ENCODE results near the gene MSLN. TPM values are rescaled to one million over a fixed set of nuclear protein-coding genes. Genes with fewer than 3 reads are reported as not detected.
A peak's percentile ranks its signal among the peaks of the same experiment; 100 is the strongest.

MSLN gene
- total and polyA plus RNA-seq, 2 of the 13 experiments (the other 11 are each of a cell fraction or from before 2014, with no cell fraction given), result 2.0 to 2.3 TPM

- TF ChIP-seq, protein P1, sequence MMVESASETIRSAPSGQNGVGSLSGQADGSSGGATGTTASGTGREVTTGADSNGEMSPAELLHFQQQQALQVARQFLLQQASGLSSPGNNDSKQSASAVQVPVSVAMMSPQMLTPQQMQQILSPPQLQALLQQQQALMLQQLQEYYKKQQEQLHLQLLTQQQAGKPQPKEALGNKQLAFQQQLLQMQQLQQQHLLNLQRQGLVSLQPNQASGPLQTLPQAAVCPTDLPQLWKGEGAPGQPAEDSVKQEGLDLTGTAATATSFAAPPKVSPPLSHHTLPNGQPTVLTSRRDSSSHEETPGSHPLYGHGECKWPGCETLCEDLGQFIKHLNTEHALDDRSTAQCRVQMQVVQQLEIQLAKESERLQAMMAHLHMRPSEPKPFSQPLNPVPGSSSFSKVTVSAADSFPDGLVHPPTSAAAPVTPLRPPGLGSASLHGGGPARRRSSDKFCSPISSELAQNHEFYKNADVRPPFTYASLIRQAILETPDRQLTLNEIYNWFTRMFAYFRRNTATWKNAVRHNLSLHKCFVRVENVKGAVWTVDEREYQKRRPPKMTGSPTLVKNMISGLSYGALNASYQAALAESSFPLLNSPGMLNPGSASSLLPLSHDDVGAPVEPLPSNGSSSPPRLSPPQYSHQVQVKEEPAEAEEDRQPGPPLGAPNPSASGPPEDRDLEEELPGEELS (CRISPR knock-in tag; IDR thresholded peaks at IDR 0.05), result no peak
- TF ChIP-seq, protein P2, sequence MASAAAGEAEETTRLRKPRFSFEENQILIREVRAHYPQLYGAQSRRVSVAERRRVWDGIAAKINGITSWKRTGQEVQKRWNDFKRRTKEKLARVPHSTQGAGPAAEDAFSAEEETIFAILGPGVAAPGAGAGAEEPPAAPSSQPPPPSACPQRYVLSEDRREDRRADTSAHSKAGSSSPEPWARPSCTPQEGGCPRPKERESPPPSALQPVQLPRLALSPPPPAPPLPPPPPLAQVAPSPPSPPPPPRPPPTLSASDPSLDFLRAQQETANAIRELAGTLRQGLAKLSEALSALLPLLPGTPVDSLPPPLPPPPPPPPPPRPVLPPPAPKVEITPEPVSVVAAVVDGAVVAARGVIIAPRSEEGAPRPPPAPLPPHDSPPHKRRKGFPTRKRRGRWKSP (CRISPR knock-in tag; IDR thresholded peaks at IDR 0.05), result no peak
- TF ChIP-seq NR2F1 (CRISPR knock-in tag; IDR thresholded peaks at IDR 0.05) (no peak), NFKBIZ (CRISPR knock-in tag; IDR thresholded peaks at IDR 0.05) (no peak), ZNF775 (CRISPR knock-in tag; IDR thresholded peaks at IDR 0.05; ENCODE audit: borderline replicate concordance) (no peak), HOXA5 (CRISPR knock-in tag; IDR thresholded peaks at IDR 0.05) (no peak), ELF3 (CRISPR knock-in tag; IDR thresholded peaks at IDR 0.05) (no peak), MTA1 (CRISPR knock-in tag; IDR thresholded peaks at IDR 0.05; ENCODE audit: borderline replicate concordance) (peak; percentile 55; the same call in 1 of the 2 replicates), ZNF546 (CRISPR knock-in tag; conservative IDR thresholded peaks at IDR 0.05) (no peak), SYNCRIP (IDR thresholded peaks at IDR 0.05; ENCODE audit: insufficient read depth, low read depth, low read length) (no peak), ELF1 (CRISPR knock-in tag; IDR thresholded peaks at IDR 0.05) (no peak), ZNF496 (CRISPR knock-in tag; IDR thresholded peaks at IDR 0.05; ENCODE audit: insufficient replicate concordance) (no peak), TCF7 (IDR thresholded peaks at IDR 0.05; ENCODE audit: low read depth) (no peak), ZFP36 (IDR thresholded peaks at IDR 0.05; ENCODE audit: borderline replicate concordance, low read depth, low read length, partially characterized antibody) (no peak), JARID2 (CRISPR knock-in tag; IDR thresholded peaks at IDR 0.05; ENCODE audit: insufficient replicate concordance) (no peak), ZNF383 (CRISPR knock-in tag; IDR thresholded peaks at IDR 0.05; ENCODE audit: borderline replicate concordance) (no peak), NFE2L1 (CRISPR knock-in tag; IDR thresholded peaks at IDR 0.05; ENCODE audit: borderline replicate concordance) (no peak), ZNF430 (CRISPR knock-in tag; IDR thresholded peaks at IDR 0.05) (no peak), FOXC1 (CRISPR knock-in tag; IDR thresholded peaks at IDR 0.05; ENCODE audit: borderline replicate concordance) (no peak)
- TF ChIP-seq, protein P3, sequence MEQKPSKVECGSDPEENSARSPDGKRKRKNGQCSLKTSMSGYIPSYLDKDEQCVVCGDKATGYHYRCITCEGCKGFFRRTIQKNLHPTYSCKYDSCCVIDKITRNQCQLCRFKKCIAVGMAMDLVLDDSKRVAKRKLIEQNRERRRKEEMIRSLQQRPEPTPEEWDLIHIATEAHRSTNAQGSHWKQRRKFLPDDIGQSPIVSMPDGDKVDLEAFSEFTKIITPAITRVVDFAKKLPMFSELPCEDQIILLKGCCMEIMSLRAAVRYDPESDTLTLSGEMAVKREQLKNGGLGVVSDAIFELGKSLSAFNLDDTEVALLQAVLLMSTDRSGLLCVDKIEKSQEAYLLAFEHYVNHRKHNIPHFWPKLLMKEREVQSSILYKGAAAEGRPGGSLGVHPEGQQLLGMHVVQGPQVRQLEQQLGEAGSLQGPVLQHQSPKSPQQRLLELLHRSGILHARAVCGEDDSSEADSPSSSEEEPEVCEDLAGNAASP (CRISPR knock-in tag; IDR thresholded peaks at IDR 0.05; ENCODE audit: borderline replicate concordance), result 0 out of 2 replicates have a peak, but pooled peaks have one; percentile 17
- TF ChIP-seq, protein P4, sequence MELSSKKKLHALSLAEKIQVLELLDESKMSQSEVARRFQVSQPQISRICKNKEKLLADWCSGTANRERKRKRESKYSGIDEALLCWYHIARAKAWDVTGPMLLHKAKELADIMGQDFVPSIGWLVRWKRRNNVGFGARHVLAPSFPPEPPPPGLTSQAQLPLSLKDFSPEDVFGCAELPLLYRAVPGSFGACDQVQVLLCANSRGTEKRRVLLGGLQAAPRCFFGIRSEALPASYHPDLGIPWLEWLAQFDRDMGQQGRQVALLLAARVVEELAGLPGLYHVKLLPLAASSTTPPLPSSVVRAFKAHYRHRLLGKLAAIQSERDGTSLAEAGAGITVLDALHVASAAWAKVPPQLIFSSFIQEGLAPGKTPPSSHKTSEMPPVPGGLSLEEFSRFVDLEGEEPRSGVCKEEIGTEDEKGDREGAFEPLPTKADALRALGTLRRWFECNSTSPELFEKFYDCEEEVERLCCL (CRISPR knock-in tag; IDR thresholded peaks at IDR 0.05; ENCODE audit: borderline replicate concordance), result no peak
These were observed 28.0 kb downstream of the MSLN start, which contains the start of gene CHTF18 (continued) for GRCh38 chr16:788399-789126.

Measured in HepG2 (cell line).